ENCODE data around the gene AJUBA. TPM values are rescaled to one million over a fixed set of nuclear protein-coding genes. Genes with fewer than 3 reads are reported as not detected.

The AJUBA gene
- total and polyA plus RNA-seq, 2 of the 8 experiments (the other 6 are each of a cell fraction or from before 2014, with no cell fraction given), result 33.1 to 46.0 TPM

GRCh38 chr14:22982477-22983245 is at the start of gene AJUBA (continued):
- TF ChIP-seq BACH1 (IDR thresholded peaks at IDR 0.05; ENCODE audit: low read length) (peak; percentile 79), EGR1 (IDR thresholded peaks at IDR 0.05; ENCODE audit: borderline replicate concordance, low read depth, low read length) (no peak; the same call in 1 of the 2 replicates), JUND (IDR thresholded peaks at IDR 0.05; ENCODE audit: low read length) (no peak), KDM4A (IDR thresholded peaks at IDR 0.05; ENCODE audit: low read depth, low read length, severe bottlenecking) (peak; percentile 85), BCL11A (IDR thresholded peaks at IDR 0.05; ENCODE audit: low read depth in 2 of 2, low read length in 2 of 2) (no peak), ASH2L (IDR thresholded peaks at IDR 0.05; ENCODE audit: low read length) (peak; percentile 91), RBBP5 (IDR thresholded peaks at IDR 0.05; ENCODE audit: borderline replicate concordance, low read depth, low read length) (0 out of 2 replicates have a peak, but pooled peaks have one; percentile 38), RNF2 (IDR thresholded peaks at IDR 0.05; ENCODE audit: borderline replicate concordance, low read depth, low read length, missing control alignments, poor library complexity, severe bottlenecking) (no peak), KDM5A (IDR thresholded peaks at IDR 0.05; ENCODE audit: low read length) (no peak), RAD21 (IDR thresholded peaks at IDR 0.05 in 1 of 2, conservative IDR thresholded peaks at IDR 0.05 in 1 of 2; ENCODE audit: low read depth in 2 of 2, low read length in 2 of 2) (no peak), USF2 (IDR thresholded peaks at IDR 0.05; ENCODE audit: low read length) (no peak; the same call in 1 of the 2 replicates), ATF3 (IDR thresholded peaks at IDR 0.05; ENCODE audit: insufficient read depth, low read depth, low read length) (no peak), CREB1 (IDR thresholded peaks at IDR 0.05) (peak; percentile 72), POU5F1 (IDR thresholded peaks at IDR 0.05; ENCODE audit: low read depth, low read length) (no peak), GABPA (IDR thresholded peaks at IDR 0.05; ENCODE audit: borderline replicate concordance, insufficient read depth, low read length) (no peak), EP300 (IDR thresholded peaks at IDR 0.05; ENCODE audit: borderline replicate concordance in 1 of 2, low read depth in 2 of 2, low read length in 2 of 2) (no peak), SP4 (IDR thresholded peaks at IDR 0.05; ENCODE audit: low read length) (0 out of 2 replicates have a peak, but pooled peaks have one; percentile 9), NRF1 (IDR thresholded peaks at IDR 0.05; ENCODE audit: low read depth, low read length) (no peak), CHD1 (IDR thresholded peaks at IDR 0.05; ENCODE audit: low read depth, low read length) (no peak; the same call in 1 of the 2 replicates), SRF (IDR thresholded peaks at IDR 0.05; ENCODE audit: low read depth, low read length) (no peak), TBP (IDR thresholded peaks at IDR 0.05; ENCODE audit: low read depth, low read length) (peak; percentile 77), TAF1 (IDR thresholded peaks at IDR 0.05; ENCODE audit: low read depth, low read length) (no peak; the same call in 1 of the 2 replicates), SP1 (IDR thresholded peaks at IDR 0.05; ENCODE audit: low read depth, low read length) (peak; percentile 76)
